HepG2 (cell line): Measurements from ENCODE around the gene PLCL2. TPM values are rescaled to one million over a fixed set of nuclear protein-coding genes. Genes with fewer than 3 reads are reported as not detected.

Experiments used
- ATAC-seq: fragments of 200-7000 bp; cut with Tn5 transposase; 3 replicates; pipeline ENCODE4 v1.9.1; 2020; ENCODE audit warnings: mild to moderate bottlenecking, moderate library complexity
- BruUV-seq: library from RNA; stranded (reverse); fragments of 400-500 nt; replicated peaks from 2 replicates; lab custom pipeline; 2021; lab: Mats Ljungman, UMichigan
- CTCF ChIA-PET: fragments of 300-600 bp; formaldehyde crosslinking; extraction: SDS; loops from one replicate; lab custom pipeline; 2021; ENCODE audit warnings: low total read pairs, inconsistent platforms, low intra/inter-chr PET ratio; lab: Yijun Ruan, JAX
- POLR2A ChIA-PET: fragments of 350-600 bp; sonication (Branson Sonifier 250); formaldehyde crosslinking; loops from one replicate; lab custom pipeline; 2020; ENCODE audit warnings: antibody characterized with exemption, inconsistent platforms; lab: Yijun Ruan, JAX
- DNase-seq: peaks from one replicate; pipeline ENCODE4 v3.0.0-alpha.2; 2015; ENCODE audit warnings: low spot score
- FAIRE-seq: peaks from 3 replicates; lab custom pipeline; 2011; peaks lifted over from hg19 to GRCh38; lab: Jason Lieb, UNC
- H2AFZ ChIP-seq: one replicate; pipeline ENCODE4 v1.6.1; 2011; ENCODE audit warnings: low read length, inconsistent platforms
- H3K27ac ChIP-seq: fragments of 300-600 bp; 3 replicates; pipeline ENCODE4 v1.8.0; 2011; ENCODE audit warnings: mixed run types, mild to moderate bottlenecking, mixed read lengths, low read length, inconsistent platforms; ENCODE audit not compliant: insufficient read depth; ENCODE audit errors: extremely low read length
- H3K27me3 ChIP-seq, 2 experiments: fragments of 200-600 bp in 1 of 2; 2 replicates in 1 of 2; 3 replicates in 1 of 2; pipeline versions ENCODE4 v1.6.0 to v1.8.0; 2011; ENCODE audit warnings: low read length in 2 of 2, mild to moderate bottlenecking in 2 of 2, moderate library complexity in 2 of 2, inconsistent platforms in 1 of 2; ENCODE audit not compliant: insufficient read depth in 2 of 2, control insufficient read depth in 1 of 2
- H3K36me3 ChIP-seq, 2 experiments: fragments of 200-600 bp in 1 of 2; replicated peaks in 1 of 2; 2 replicates in 1 of 2; 3 replicates in 1 of 2; pipeline versions ENCODE4 v1.5.1 to v1.8.0; 2011; ENCODE audit warnings: low read length in 2 of 2, inconsistent platforms in 1 of 2; ENCODE audit not compliant: insufficient read depth in 2 of 2, control insufficient read depth in 1 of 2
- H3K4me1 ChIP-seq: 2 replicates; pipeline ENCODE4 v1.5.1; 2012; ENCODE audit warnings: low read length, inconsistent platforms; ENCODE audit not compliant: insufficient read depth
- H3K4me2 ChIP-seq: 2 replicates; pipeline ENCODE4 v1.6.0; 2011; ENCODE audit warnings: low read depth, low read length, inconsistent platforms
- H3K4me3 ChIP-seq, 3 experiments: fragments of 200-600 bp in 1 of 3; sonication (generic), shearing (Covaris generic) in 1 of 3; replicated peaks in 1 of 3; 2 replicates each; pipeline ENCODE4 v1.5.1; 2011 to 2016; ENCODE audit warnings: low read length in 3 of 3, inconsistent platforms in 2 of 3, low read depth in 2 of 3, mild to moderate bottlenecking in 2 of 3, control low read depth in 1 of 3, mixed read lengths in 1 of 3; ENCODE audit not compliant: insufficient read depth in 1 of 3
- H3K79me2 ChIP-seq: one replicate; pipeline ENCODE4 v1.6.1; 2011; ENCODE audit warnings: low read length, inconsistent platforms; ENCODE audit not compliant: insufficient read depth
- H3K9ac ChIP-seq: 2 replicates; pipeline ENCODE4 v1.6.0; 2011; ENCODE audit warnings: mild to moderate bottlenecking, low read depth, low read length, inconsistent platforms; ENCODE audit not compliant: insufficient read depth
- H3K9me3 ChIP-seq: 2 replicates; pipeline ENCODE4 v1.5.1; 2012; ENCODE audit warnings: mild to moderate bottlenecking, low read length
- H4K20me1 ChIP-seq: 2 replicates; pipeline ENCODE4 v1.6.0; 2011; ENCODE audit warnings: inconsistent platforms, mild to moderate bottlenecking, low read length, moderate library complexity; ENCODE audit not compliant: insufficient read depth
- KDM3A ChIP-seq: IDR thresholded peaks from 2 replicates; pipeline ENCODE4 v1.6.1; 2018; ENCODE audit warnings: low read depth, missing compliant biosample characterization
- MAFF ChIP-seq: IDR thresholded peaks from 2 replicates; pipeline ENCODE4 v1.6.1; 2011; ENCODE audit warnings: low read depth, low read length, improper control_type of control experiment
- TMF1 ChIP-seq: sonication (generic); formaldehyde crosslinking; IDR thresholded peaks from 2 replicates; pipeline ENCODE4 v1.8.1; 2022; ENCODE audit warnings: low read depth, missing genetic modification reagents
- ZFX ChIP-seq: sonication (generic); formaldehyde crosslinking; IDR thresholded peaks from 2 replicates; pipeline ENCODE4 v1.4.0; 2020; ENCODE audit warnings: mild to moderate bottlenecking, low read depth, missing genetic modification reagents, moderate library complexity
- ZNF143 ChIP-seq: sonication (generic); formaldehyde crosslinking; IDR thresholded peaks from 2 replicates; pipeline ENCODE4 v1.4.0; 2020; ENCODE audit warnings: missing genetic modification reagents
- ZNF567 ChIP-seq: sonication (generic); formaldehyde crosslinking; IDR thresholded peaks from 2 replicates; pipeline ENCODE4 v1.8.1; 2023; ENCODE audit warnings: mild to moderate bottlenecking, missing genetic modification reagents, borderline replicate concordance
- ZNF776 ChIP-seq: sonication (generic); formaldehyde crosslinking; IDR thresholded peaks from 2 replicates; pipeline ENCODE4 v1.4.0; 2020; ENCODE audit warnings: mild to moderate bottlenecking, missing genetic modification reagents
- ZNF891 ChIP-seq: sonication (generic); formaldehyde crosslinking; IDR thresholded peaks from 2 replicates; pipeline ENCODE4 v1.5.0; 2020; ENCODE audit warnings: mild to moderate bottlenecking, missing genetic modification reagents
- WGBS: methylation state at CpG from one replicate; pipeline ENCODE4 v1.1.6; 2017; ENCODE audit warnings: low lambda C conversion rate; 5-methylcytosine and 5-hydroxymethylcytosine counted together
- in situ Hi-C: cut with HindIII; loops from 2 replicates; pipeline ENCODE4 v1.10.0; 2017; ENCODE audit warnings: low pct_unique_long_range_greater_than_20kb; ENCODE audit not compliant: extremely low pct_ligation_motif_present
- intact Hi-C: fragments of 100-400 bp; cut with micrococcal nuclease; formaldehyde crosslinking; loops from one replicate; pipeline ENCODE4 v1.10.0; 2022; ENCODE audit not compliant: unreplicated experiment
- polyA plus RNA-seq, 8 experiments: library from polyadenylated mRNA; depleted of rRNA in 3 of 8; stranded (reverse) in 7 of 8; unstranded in 1 of 8; fragments of >200 nt; fragmentation: Illumina TruSeq in 4 of 8; extraction: Trizol in 4 of 8; gene quantifications; 2 replicates each; pipeline versions ENCODE4 v1.2.1 to v1.2.3, GENCODE V29; 2011 to 2016; ENCODE audit warnings: low read depth in 4 of 8, missing spikeins in 1 of 8, mixed read lengths in 1 of 8; ENCODE audit not compliant: insufficient read depth in 1 of 8
- total RNA-seq, 5 experiments: library from RNA; depleted of rRNA; stranded (reverse); fragments of >200 nt; fragmentation: Illumina TruSeq; extraction: Trizol; gene quantifications; 2 replicates each; pipeline ENCODE4 v1.2.3, GENCODE V29; 2016; ENCODE audit warnings: low read depth in 1 of 5
- TF ChIP-seq, protein P1 (sequence below): IDR thresholded peaks from 2 replicates; pipeline ENCODE4 v1.4.0; 2020; ENCODE audit warnings: mild to moderate bottlenecking, missing genetic modification reagents
- TF ChIP-seq, protein P2 (sequence below): sonication (generic); formaldehyde crosslinking; IDR thresholded peaks from 2 replicates; pipeline ENCODE4 v1.4.0; 2020; ENCODE audit warnings: missing genetic modification reagents; ENCODE audit errors: not compliant biosample characterization
- TF ChIP-seq, protein P3 (sequence below): sonication (generic); formaldehyde crosslinking; IDR thresholded peaks from 2 replicates; pipeline ENCODE4 v1.8.0; 2022; ENCODE audit warnings: mild to moderate bottlenecking, missing genetic modification reagents, moderate library complexity
- TF ChIP-seq, protein P4 (sequence below): sonication (generic); formaldehyde crosslinking; IDR thresholded peaks from 2 replicates; pipeline ENCODE4 v1.4.0; 2020; ENCODE audit warnings: missing genetic modification reagents

PLCL2 gene
- total and polyA plus RNA-seq, 2 of the 13 experiments (the other 11 are each of a cell fraction or from before 2014, with no cell fraction given) = not detected

DNA sequence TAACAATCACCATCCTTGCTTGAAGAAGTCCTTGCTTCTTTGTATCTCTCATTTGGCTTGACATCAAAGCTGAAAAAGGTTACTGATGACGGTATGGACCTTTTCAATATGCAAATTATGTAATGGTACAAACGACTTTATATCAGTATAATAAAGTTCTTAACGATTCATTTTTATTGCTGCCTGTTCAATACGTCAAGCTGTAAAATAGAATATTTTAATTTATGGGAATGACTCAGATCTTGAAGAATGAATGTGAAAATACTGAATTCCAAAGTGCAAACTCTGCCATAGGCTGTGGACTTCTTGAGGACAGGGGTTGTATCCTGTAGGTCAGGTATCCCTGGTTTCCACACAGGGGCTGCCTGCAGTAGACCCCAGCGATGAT, 156.2 kb downstream of the PLCL2 start:
- POLR2A ChIA-PET = no interaction called here
- intact Hi-C loops = no loop called here

DNA sequence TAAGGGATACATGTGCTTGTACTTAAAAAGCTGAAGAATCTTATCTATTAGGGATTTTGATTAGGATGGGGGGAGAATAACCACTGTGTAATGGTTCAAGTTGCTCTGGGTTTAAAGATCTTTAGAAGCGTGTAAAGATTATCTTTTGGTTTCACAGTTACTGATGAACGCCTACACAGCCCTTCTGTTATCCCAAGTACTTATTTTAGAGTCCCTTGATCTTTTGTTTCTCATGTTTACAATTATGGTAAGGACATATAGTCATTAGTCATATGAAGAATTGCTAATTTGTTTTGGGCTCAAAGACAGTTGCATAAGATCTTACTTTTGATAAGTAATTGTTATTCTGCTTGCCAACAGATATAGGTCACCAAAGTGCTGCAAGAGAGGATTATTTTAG, 160.1 kb downstream of the PLCL2 start:
- ATAC-seq (no peak), FAIRE-seq (no peak), DNase-seq (no peak)
- intact Hi-C loops (no loop called here), in situ Hi-C loops (loop anchor here (25.0 kb wide), 1 partner anchor 433 kb away; the partner anchor contains the start of gene DAZL)
- H3K9me3 ChIP-seq = no peaks in the 10 kb centered on the region
- H3K27ac ChIP-seq = no peak overlapping the region
- H4K20me1 ChIP-seq = no peaks in the 10 kb centered on the region
- POLR2A ChIA-PET = no interaction called here
- H3K4me2 ChIP-seq = no peak overlapping the region
- H2AFZ ChIP-seq = no peak overlapping the region
- H3K79me2 ChIP-seq = no peaks in the 10 kb centered on the region
- no TSS peak for BruUV-seq
- H3K4me3 ChIP-seq = no peak overlapping the region
- CTCF ChIA-PET = no interaction called here
- 2% methylated on average over 2 of the region's 2 CpGs for WGBS
- H3K9ac ChIP-seq = no peak overlapping the region
- H3K4me1 ChIP-seq = no peaks in the 10 kb centered on the region
- no peaks in the 10 kb centered on the region for H3K36me3 ChIP-seq
- no peaks in the 10 kb centered on the region; a peak in 1 of 5 replicates for H3K27me3 ChIP-seq
- TF ChIP-seq ZNF891 (CRISPR knock-in tag) = no peak
- TF ChIP-seq TMF1 (CRISPR knock-in tag) = no peak
- TF ChIP-seq MAFF = no peak
- no peak for TF ChIP-seq ZNF776
- TF ChIP-seq, protein P1, sequence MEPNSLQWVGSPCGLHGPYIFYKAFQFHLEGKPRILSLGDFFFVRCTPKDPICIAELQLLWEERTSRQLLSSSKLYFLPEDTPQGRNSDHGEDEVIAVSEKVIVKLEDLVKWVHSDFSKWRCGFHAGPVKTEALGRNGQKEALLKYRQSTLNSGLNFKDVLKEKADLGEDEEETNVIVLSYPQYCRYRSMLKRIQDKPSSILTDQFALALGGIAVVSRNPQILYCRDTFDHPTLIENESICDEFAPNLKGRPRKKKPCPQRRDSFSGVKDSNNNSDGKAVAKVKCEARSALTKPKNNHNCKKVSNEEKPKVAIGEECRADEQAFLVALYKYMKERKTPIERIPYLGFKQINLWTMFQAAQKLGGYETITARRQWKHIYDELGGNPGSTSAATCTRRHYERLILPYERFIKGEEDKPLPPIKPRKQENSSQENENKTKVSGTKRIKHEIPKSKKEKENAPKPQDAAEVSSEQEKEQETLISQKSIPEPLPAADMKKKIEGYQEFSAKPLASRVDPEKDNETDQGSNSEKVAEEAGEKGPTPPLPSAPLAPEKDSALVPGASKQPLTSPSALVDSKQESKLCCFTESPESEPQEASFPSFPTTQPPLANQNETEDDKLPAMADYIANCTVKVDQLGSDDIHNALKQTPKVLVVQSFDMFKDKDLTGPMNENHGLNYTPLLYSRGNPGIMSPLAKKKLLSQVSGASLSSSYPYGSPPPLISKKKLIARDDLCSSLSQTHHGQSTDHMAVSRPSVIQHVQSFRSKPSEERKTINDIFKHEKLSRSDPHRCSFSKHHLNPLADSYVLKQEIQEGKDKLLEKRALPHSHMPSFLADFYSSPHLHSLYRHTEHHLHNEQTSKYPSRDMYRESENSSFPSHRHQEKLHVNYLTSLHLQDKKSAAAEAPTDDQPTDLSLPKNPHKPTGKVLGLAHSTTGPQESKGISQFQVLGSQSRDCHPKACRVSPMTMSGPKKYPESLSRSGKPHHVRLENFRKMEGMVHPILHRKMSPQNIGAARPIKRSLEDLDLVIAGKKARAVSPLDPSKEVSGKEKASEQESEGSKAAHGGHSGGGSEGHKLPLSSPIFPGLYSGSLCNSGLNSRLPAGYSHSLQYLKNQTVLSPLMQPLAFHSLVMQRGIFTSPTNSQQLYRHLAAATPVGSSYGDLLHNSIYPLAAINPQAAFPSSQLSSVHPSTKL (CRISPR knock-in tag) = no peak
- TF ChIP-seq, protein P2, sequence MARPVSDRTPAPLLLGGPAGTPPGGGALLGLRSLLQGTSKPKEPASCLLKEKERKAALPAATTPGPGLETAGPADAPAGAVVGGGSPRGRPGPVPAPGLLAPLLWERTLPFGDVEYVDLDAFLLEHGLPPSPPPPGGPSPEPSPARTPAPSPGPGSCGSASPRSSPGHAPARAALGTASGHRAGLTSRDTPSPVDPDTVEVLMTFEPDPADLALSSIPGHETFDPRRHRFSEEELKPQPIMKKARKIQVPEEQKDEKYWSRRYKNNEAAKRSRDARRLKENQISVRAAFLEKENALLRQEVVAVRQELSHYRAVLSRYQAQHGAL = no peak
- TF ChIP-seq, protein P3, sequence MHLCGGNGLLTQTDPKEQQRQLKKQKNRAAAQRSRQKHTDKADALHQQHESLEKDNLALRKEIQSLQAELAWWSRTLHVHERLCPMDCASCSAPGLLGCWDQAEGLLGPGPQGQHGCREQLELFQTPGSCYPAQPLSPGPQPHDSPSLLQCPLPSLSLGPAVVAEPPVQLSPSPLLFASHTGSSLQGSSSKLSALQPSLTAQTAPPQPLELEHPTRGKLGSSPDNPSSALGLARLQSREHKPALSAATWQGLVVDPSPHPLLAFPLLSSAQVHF (CRISPR knock-in tag) = no peak
- TF ChIP-seq ZFX = no peak
- no peak for TF ChIP-seq ZNF567
- TF ChIP-seq, protein P4, sequence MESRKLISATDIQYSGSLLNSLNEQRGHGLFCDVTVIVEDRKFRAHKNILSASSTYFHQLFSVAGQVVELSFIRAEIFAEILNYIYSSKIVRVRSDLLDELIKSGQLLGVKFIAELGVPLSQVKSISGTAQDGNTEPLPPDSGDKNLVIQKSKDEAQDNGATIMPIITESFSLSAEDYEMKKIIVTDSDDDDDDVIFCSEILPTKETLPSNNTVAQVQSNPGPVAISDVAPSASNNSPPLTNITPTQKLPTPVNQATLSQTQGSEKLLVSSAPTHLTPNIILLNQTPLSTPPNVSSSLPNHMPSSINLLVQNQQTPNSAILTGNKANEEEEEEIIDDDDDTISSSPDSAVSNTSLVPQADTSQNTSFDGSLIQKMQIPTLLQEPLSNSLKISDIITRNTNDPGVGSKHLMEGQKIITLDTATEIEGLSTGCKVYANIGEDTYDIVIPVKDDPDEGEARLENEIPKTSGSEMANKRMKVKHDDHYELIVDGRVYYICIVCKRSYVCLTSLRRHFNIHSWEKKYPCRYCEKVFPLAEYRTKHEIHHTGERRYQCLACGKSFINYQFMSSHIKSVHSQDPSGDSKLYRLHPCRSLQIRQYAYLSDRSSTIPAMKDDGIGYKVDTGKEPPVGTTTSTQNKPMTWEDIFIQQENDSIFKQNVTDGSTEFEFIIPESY = no peak
- no peak for TF ChIP-seq KDM3A (CRISPR knock-in tag)

More for the DNA sequence above, 156.2 kb downstream of the PLCL2 start:
- FAIRE-seq = no peak
- Histone ChIP-seq H3K9me3 (no peaks in the 10 kb centered on the region), H3K4me2 (no peak overlapping the region), H3K36me3 (no peaks in the 10 kb centered on the region), H3K4me1 (no peaks in the 10 kb centered on the region), H4K20me1 (no peaks in the 10 kb centered on the region), H3K9ac (no peak overlapping the region), H3K27ac (no peak overlapping the region), H3K27me3 (no peaks in the 10 kb centered on the region; a peak in 1 of 5 replicates), H2AFZ (no peak overlapping the region), H3K79me2 (no peaks in the 10 kb centered on the region), H3K4me3 (no peak overlapping the region)
- no peak for TF ChIP-seq ZNF143 (CRISPR knock-in tag)
- no peak for DNase-seq
- no peak for ATAC-seq
- WGBS = under 1% methylated on average over 5 of the region's 5 CpGs
- CTCF ChIA-PET = no interaction called here
- BruUV-seq = no TSS peak
- in situ Hi-C loops = loop anchor here (25.0 kb wide), 1 partner anchor 429 kb away; the partner anchor contains the start of gene DAZL
